Right lobe of liver (tissue), 4 donors: Measurements from ENCODE around the gene ADI1.

ENCODE experiments used
- CTCF ChIP-seq, 4 donors: fragments of 200-600 bp in 3 of 4; fragments of 450-650 bp in 1 of 4; IDR thresholded peaks; one replicate each; pipeline versions ENCODE4 v1.5.1 to v1.8.0; 2016 to 2022; ENCODE audit warnings: antibody characterized with exemption in 4 of 4, mild to moderate bottlenecking in 2 of 4
- POLR2A ChIP-seq: fragments of 450-650 bp; IDR thresholded peaks from one replicate; pipeline ENCODE4 v1.6.1; 2017; ENCODE audit warnings: antibody characterized with exemption, mild to moderate bottlenecking
- donor health status: DM: no; HTN: no; CAD: no.
- donor health status: DM: no; HTN: no; CAD: no.
- donor health status: DM: no; HTN: yes; CAD: no.

- TF ChIP-seq POLR2A: no peak
- no peak for TF ChIP-seq CTCF (IDR thresholded peaks at IDR 0.05)
These were observed 47.5 kb upstream of the ADI1 start for GRCh38 chr2:3566806-3567205.
